C4-2B (cell line): ENCODE results near the gene TRPC4AP.

Experiments
- CTCF ChIP-seq: fragments of 450-650 bp; conservative IDR thresholded peaks from 2 replicates; pipeline ENCODE4 v1.5.1; 2017; ENCODE audit warnings: mild to moderate bottlenecking
- ZFX ChIP-seq: fragments of 450-650 bp; IDR thresholded peaks from 2 replicates; pipeline ENCODE4 v1.6.1; 2017

GRCh38 chr20:35005463-35005961, 87.1 kb downstream of the TRPC4AP start:
- no peak for TF ChIP-seq CTCF
- TF ChIP-seq ZFX, result no peak
